Liver (tissue), 9 donors: ENCODE results near the gene NDUFV3. TPM values are rescaled to one million over a fixed set of nuclear protein-coding genes. Genes with fewer than 3 reads are reported as not detected.
"Not testable (repeated sequence)": the region's sequence is repeated elsewhere in the genome, so short reads cannot be mapped to it uniquely, and the experiment has no call there.

ENCODE experiments used
- DNase-seq: peaks from one replicate; pipeline ENCODE4 v3.0.0-alpha.2; 2017; ENCODE audit warnings: low spot score
- H3K27ac ChIP-seq, 2 donors: one replicate each; pipeline ENCODE4 v1.7.0; 2013; ENCODE audit warnings: inconsistent platforms in 2 of 2, low read length in 2 of 2, control low read depth in 1 of 2, low read depth in 1 of 2, mild to moderate bottlenecking in 1 of 2
- H3K27me3 ChIP-seq, 4 donors: one replicate each; pipeline versions ENCODE4 v1.6.1 to v1.7.0; 2013; ENCODE audit warnings: low read length in 3 of 4, inconsistent platforms in 1 of 4, mild to moderate bottlenecking in 1 of 4, moderate library complexity in 1 of 4; ENCODE audit not compliant: control insufficient read depth in 4 of 4, insufficient read depth in 4 of 4
- H3K36me3 ChIP-seq, 4 donors: one replicate each; pipeline versions ENCODE4 v1.6.1 to v1.7.0; 2013; ENCODE audit warnings: low read length in 3 of 4, mild to moderate bottlenecking in 3 of 4, low read depth in 1 of 4, moderate library complexity in 1 of 4; ENCODE audit not compliant: control insufficient read depth in 4 of 4, insufficient read depth in 3 of 4
- H3K4me1 ChIP-seq, 4 donors: one replicate each; pipeline versions ENCODE4 v1.6.1 to v1.7.0; 2013; ENCODE audit warnings: low read length in 3 of 4, mild to moderate bottlenecking in 3 of 4, moderate library complexity in 1 of 4; ENCODE audit not compliant: control insufficient read depth in 4 of 4, insufficient read depth in 4 of 4
- H3K4me3 ChIP-seq, 3 donors: one replicate each; pipeline versions ENCODE4 v1.6.1 to v1.7.0; 2013; ENCODE audit warnings: low read length in 3 of 3, control low read depth in 1 of 3, low read depth in 1 of 3, mild to moderate bottlenecking in 1 of 3
- H3K9ac ChIP-seq, 2 donors: one replicate each; pipeline ENCODE4 v1.7.0; 2013; ENCODE audit warnings: low read length in 2 of 2, mild to moderate bottlenecking in 2 of 2, moderate library complexity in 2 of 2, control low read depth in 1 of 2, low read depth in 1 of 2
- H3K9me3 ChIP-seq, 4 donors: one replicate each; pipeline versions ENCODE4 v1.6.1 to v1.7.0; 2013; ENCODE audit warnings: low read length in 3 of 4; ENCODE audit not compliant: control insufficient read depth in 4 of 4
- ATF3 ChIP-seq: IDR thresholded peaks from 2 replicates; pipeline ENCODE4 v1.6.1; 2016; ENCODE audit warnings: antibody characterized with exemption
- CTCF ChIP-seq: fragments of 150-350 bp; IDR thresholded peaks from 2 replicates; pipeline ENCODE4 v1.5.1; 2017; ENCODE audit warnings: improper control_type of control experiment, low read depth, low read length; ENCODE audit not compliant: missing input control
- EGR1 ChIP-seq, 2 donors: IDR thresholded peaks; 2 replicates each; pipeline ENCODE4 v1.6.1; 2016 to 2018; ENCODE audit warnings: antibody characterized with exemption in 2 of 2, low read depth in 2 of 2
- FOXA2 ChIP-seq: IDR thresholded peaks from 2 replicates; pipeline ENCODE4 v1.6.1; 2016; ENCODE audit warnings: antibody characterized with exemption
- GABPA ChIP-seq, 2 donors: IDR thresholded peaks in 1 of 2; conservative IDR thresholded peaks in 1 of 2; 2 replicates each; pipeline ENCODE4 v1.6.1; 2016; ENCODE audit warnings: antibody characterized with exemption in 2 of 2, mild to moderate bottlenecking in 1 of 2, moderate library complexity in 1 of 2
- HNF4G ChIP-seq: IDR thresholded peaks from 2 replicates; pipeline ENCODE4 v1.6.1; 2016; ENCODE audit warnings: antibody characterized with exemption
- JUND ChIP-seq, 2 donors: IDR thresholded peaks; 2 replicates each; pipeline ENCODE4 v1.6.1; 2016; ENCODE audit warnings: antibody characterized with exemption in 2 of 2
- MAX ChIP-seq: IDR thresholded peaks from 2 replicates; pipeline ENCODE4 v1.6.1; 2016; ENCODE audit warnings: antibody characterized with exemption
- RXRA ChIP-seq, 2 donors: IDR thresholded peaks; 2 replicates each; pipeline ENCODE4 v1.6.1; 2017 to 2018; ENCODE audit warnings: antibody characterized with exemption in 2 of 2, mild to moderate bottlenecking in 1 of 2
- SP1 ChIP-seq: IDR thresholded peaks from 2 replicates; pipeline ENCODE4 v1.6.1; 2018; ENCODE audit warnings: antibody characterized with exemption, mild to moderate bottlenecking
- TAF1 ChIP-seq: conservative IDR thresholded peaks from 2 replicates; pipeline ENCODE4 v1.6.1; 2016; ENCODE audit warnings: antibody characterized with exemption, mild to moderate bottlenecking
- YY1 ChIP-seq: IDR thresholded peaks from 2 replicates; pipeline ENCODE4 v1.6.1; 2016; ENCODE audit warnings: antibody characterized with exemption, mild to moderate bottlenecking
- ZBTB33 ChIP-seq: IDR thresholded peaks from 2 replicates; pipeline ENCODE4 v1.6.1; 2016; ENCODE audit warnings: antibody characterized with exemption
- WGBS: extraction: QIAGEN DNeasy Blood & Tissue Kit; methylation state at CpG from one replicate; pipeline ENCODE4 v1.1.7; 2013; 5-methylcytosine and 5-hydroxymethylcytosine counted together
- polyA plus RNA-seq, 2 donors: library from polyadenylated mRNA; stranded (reverse) in 1 of 2; unstranded in 1 of 2; fragments of 200-250 nt in 1 of 2; fragments of >200 nt in 1 of 2; fragmentation: Nextera tagmentation in 1 of 2; extraction: Ambion mirVana in 1 of 2; gene quantifications; one replicate each; pipeline versions ENCODE4 v1.2.1 to v1.2.3, GENCODE V29; 2013 to 2015
- total RNA-seq, 2 donors: library from RNA; depleted of rRNA; stranded (reverse); fragments of >200 nt; gene quantifications; one replicate each; pipeline ENCODE4 v1.2.3, GENCODE V29; 2014
- donor health status: healthy.
- donor health status: healthy.
- donor health status: healthy.
- donor health status: healthy.
- donor health status: healthy.

Gene NDUFV3
- total and polyA plus RNA-seq, 4 donors = 15.8 to 31.3 (median 21.9) TPM

- 97% methylated on average over 11 of the region's 11 CpGs for WGBS
- H3K4me3 ChIP-seq = no peak overlapping the region
- no peak overlapping the region for H3K9ac ChIP-seq
- peaks cover 0 to 61% (median 40%) of the 10 kb centered on the region in 4 donors for H3K36me3 ChIP-seq
- DNase-seq = no peak
- H3K27me3 ChIP-seq = no peaks in the 10 kb centered on the region
- H3K9me3 ChIP-seq = no peaks in the 10 kb centered on the region
- H3K4me1 ChIP-seq = no peaks in the 10 kb centered on the region
- TF ChIP-seq ZBTB33 (no peak), HNF4G (no peak), YY1 (no peak), FOXA2 (no peak), ATF3 (no peak), RXRA (IDR thresholded peaks at IDR 0.05) (no peak), SP1 (no peak), JUND (IDR thresholded peaks at IDR 0.05) (no peak)
- no peak overlapping the region for H3K27ac ChIP-seq
Observed at GRCh38 chr21:42903817-42904216, 10.7 kb downstream of the NDUFV3 start.

GRCh38 chr21:42905195-42905594 is 12.1 kb downstream of the NDUFV3 start:
- peaks cover 5 to 70% (median 48%) of the 10 kb centered on the region in 4 donors for H3K36me3 ChIP-seq
- no peak overlapping the region for H3K9ac ChIP-seq
- no peak overlapping the region for H3K4me3 ChIP-seq
- H3K4me1 ChIP-seq = no peaks in the 10 kb centered on the region
- H3K27me3 ChIP-seq = no peaks in the 10 kb centered on the region
- WGBS = 97% methylated on average over 8 of the region's 8 CpGs
- TF ChIP-seq HNF4G = no peak
- no peak for TF ChIP-seq YY1
- no peak for TF ChIP-seq ATF3
- no peak for TF ChIP-seq FOXA2
- TF ChIP-seq RXRA (IDR thresholded peaks at IDR 0.05) = no peak
- TF ChIP-seq TAF1 = no peak
- TF ChIP-seq EGR1 (IDR thresholded peaks at IDR 0.05; ENCODE audit: low read depth in 2 of 2) = no peak
- H3K27ac ChIP-seq = no peak overlapping the region
- DNase-seq = no peak
- no peaks in the 10 kb centered on the region for H3K9me3 ChIP-seq

GRCh38 chr21:42906233-42906632 is 13.1 kb downstream of the NDUFV3 start:
- 97% methylated on average over 16 of the region's 16 CpGs for WGBS
- H3K36me3 ChIP-seq = peaks cover 5 to 71% (median 49%) of the 10 kb centered on the region in 4 donors
- TF ChIP-seq ATF3 = no peak
- no peak for TF ChIP-seq SP1
- no peak for TF ChIP-seq FOXA2
- no peak for TF ChIP-seq GABPA (IDR thresholded peaks at IDR 0.05 in 1 of 2, conservative IDR thresholded peaks at IDR 0.05 in 1 of 2)
- no peak for TF ChIP-seq MAX
- no peak for TF ChIP-seq ZBTB33
- no peak for TF ChIP-seq TAF1
- no peak for TF ChIP-seq YY1
- no peak for TF ChIP-seq EGR1 (IDR thresholded peaks at IDR 0.05; ENCODE audit: low read depth in 2 of 2)
- no peak for TF ChIP-seq JUND (IDR thresholded peaks at IDR 0.05)
- no peak for TF ChIP-seq CTCF
- TF ChIP-seq RXRA (IDR thresholded peaks at IDR 0.05) = no peak

GRCh38 chr21:42908484-42908883 is 15.4 kb downstream of the NDUFV3 start:
- WGBS = 97% methylated on average over 9 of the region's 9 CpGs
- not testable (repeated sequence) for DNase-seq, H3K9me3 ChIP-seq, H3K27me3 ChIP-seq, H3K9ac ChIP-seq, H3K4me1 ChIP-seq, H3K4me3 ChIP-seq, H3K27ac ChIP-seq
- peaks cover 5 to 65% (median 42%) of the 10 kb centered on the region in 4 donors for H3K36me3 ChIP-seq

More at GRCh38 chr21:42906233-42906632, 13.1 kb downstream of the NDUFV3 start:
- no peaks in the 10 kb centered on the region for H3K9me3 ChIP-seq
- H3K4me1 ChIP-seq = no peaks in the 10 kb centered on the region
- no peak for DNase-seq
- H3K27ac ChIP-seq = no peak overlapping the region
- no peak overlapping the region for H3K4me3 ChIP-seq
- no peaks in the 10 kb centered on the region for H3K27me3 ChIP-seq
- no peak overlapping the region for H3K9ac ChIP-seq
